ENCODE measurements around the gene SNCB. TPM values are rescaled to one million over a fixed set of nuclear protein-coding genes. Genes with fewer than 3 reads are reported as not detected.

Gene SNCB
- total RNA-seq, 1 donor from 2014 or later: not detected

DNA sequence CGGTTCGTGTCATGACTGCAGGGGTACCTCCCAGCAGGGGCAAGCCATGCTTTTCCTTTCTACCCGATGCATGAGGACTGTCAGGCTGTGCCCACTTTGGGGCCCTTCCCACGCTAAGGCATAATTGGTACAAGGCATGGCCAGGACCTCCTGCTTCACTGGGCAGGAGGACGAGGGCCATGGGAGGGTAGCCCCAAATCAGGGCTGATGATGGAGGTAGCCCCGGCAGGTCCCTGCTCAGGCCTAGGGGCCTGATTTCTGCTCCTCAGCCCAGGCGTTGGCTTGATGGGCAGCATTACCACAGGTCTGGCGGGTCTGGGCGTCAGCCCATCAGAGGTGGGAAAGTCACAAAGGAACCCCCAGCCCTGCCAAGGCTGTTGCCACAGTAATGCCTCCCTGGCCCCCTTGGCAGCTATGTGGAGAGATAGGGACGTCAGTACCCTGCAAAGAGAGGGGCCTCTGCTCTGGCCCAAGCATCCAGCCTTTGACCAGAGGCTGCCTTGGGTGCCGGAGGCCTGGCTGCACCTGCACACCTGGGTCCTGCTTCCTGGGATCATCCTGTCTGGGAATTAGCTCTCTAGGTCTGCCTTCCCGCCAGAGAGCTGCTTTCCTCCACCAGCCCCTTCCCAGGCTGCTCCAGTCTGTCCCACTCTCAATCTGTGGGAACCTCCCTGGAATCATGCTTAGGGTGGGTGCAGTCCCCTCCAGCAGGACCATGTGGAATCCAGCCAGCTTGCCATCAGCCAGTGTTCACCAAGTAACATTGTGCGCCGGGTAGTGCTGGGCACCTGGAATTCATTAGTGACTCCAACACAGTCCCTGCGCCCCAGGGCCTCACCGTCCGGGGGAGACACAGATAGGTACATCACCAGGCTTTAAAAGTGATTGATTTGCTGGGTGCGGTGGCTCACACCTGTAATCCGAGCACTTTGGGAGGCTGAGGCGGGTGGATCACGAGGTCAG lies 32.3 kb upstream of the SNCB start:
- TF ChIP-seq, protein P1, sequence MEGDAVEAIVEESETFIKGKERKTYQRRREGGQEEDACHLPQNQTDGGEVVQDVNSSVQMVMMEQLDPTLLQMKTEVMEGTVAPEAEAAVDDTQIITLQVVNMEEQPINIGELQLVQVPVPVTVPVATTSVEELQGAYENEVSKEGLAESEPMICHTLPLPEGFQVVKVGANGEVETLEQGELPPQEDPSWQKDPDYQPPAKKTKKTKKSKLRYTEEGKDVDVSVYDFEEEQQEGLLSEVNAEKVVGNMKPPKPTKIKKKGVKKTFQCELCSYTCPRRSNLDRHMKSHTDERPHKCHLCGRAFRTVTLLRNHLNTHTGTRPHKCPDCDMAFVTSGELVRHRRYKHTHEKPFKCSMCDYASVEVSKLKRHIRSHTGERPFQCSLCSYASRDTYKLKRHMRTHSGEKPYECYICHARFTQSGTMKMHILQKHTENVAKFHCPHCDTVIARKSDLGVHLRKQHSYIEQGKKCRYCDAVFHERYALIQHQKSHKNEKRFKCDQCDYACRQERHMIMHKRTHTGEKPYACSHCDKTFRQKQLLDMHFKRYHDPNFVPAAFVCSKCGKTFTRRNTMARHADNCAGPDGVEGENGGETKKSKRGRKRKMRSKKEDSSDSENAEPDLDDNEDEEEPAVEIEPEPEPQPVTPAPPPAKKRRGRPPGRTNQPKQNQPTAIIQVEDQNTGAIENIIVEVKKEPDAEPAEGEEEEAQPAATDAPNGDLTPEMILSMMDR (IDR thresholded peaks at IDR 0.05; ENCODE audit: unreplicated experiment): no peak
- Mint-ChIP-seq H3K36me3 (peaks cover 2% of the 10 kb centered on the region), H3K4me3 (no peak overlapping the region), H3K4me1 (no peaks in the 10 kb centered on the region), H3K27ac (no peak overlapping the region), H3K27me3 (ENCODE audit: low read depth) (peaks cover 30% of the 10 kb centered on the region), H3K9me3 (no peaks in the 10 kb centered on the region)
- no peak for DNase-seq (ENCODE audit: low spot score in 2 of 2, unreplicated experiment in 2 of 2)

DNA sequence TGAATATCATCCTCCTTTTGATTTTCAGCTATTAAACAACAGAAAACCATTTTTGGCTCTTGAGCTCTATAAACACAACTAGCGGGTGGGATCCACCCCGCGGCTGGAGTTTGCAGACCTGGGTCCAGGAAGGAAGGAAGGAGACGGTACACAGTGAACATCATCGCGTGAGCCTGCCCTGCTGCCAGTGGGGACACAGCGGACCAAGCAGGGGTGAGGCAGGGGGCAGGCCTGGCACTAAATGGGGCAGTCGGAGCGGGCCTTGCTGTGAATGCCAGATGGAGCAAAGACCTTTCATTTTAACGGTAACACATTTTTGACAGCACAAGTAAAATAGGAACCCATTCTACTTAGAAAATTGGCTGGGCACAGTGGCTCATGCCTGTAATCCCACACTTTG lies 31.3 kb upstream of the SNCB start:
- H3K9me3 Mint-ChIP-seq: no peaks in the 10 kb centered on the region
- TF ChIP-seq, protein P1 (IDR thresholded peaks at IDR 0.05; ENCODE audit: unreplicated experiment): no peak

DNA sequence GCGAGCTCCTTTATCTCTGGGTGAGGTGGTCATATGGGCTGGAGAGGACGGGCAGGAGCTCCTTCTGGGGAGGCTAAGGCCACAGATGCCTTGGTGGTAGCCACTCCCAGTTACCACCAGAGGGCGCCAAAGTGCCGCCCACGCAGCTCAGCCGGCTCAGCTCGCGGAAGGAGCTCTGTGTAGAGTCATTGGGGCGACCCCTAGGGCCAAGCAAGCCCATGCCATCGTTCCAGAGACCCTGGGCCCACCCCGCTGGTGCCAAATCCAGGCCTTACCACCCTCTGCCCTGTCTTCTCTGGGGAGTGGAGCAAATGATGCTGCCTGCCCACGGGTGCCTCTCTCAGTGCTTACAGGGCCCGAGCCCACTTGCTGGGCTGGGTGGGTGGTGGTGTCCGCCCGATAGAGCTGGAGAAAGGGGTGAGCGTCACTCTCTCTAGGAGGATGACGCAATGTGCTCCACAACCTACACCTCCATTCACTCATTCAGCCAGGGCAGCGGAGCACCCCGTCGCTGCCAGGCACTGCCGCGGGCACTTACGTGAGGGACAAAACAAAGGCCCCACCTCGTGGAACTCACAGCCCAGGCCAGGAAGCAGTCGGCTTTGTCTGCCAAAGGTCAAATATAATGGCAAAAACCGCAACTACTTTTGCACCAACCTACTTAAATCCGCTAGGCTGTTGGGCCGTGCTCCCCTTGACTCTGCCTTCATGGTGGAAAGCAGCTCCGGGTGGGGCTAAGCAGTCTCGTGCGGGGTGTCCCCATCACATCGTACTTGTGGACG lies 30.7 kb upstream of the SNCB start:
- TF ChIP-seq, protein P1 (IDR thresholded peaks at IDR 0.05; ENCODE audit: unreplicated experiment): peak; percentile 97
- no peak overlapping the region for H3K4me3 Mint-ChIP-seq
- H3K36me3 Mint-ChIP-seq: peaks cover 2% of the 10 kb centered on the region
- H3K27me3 Mint-ChIP-seq (ENCODE audit: low read depth): peaks cover 21% of the 10 kb centered on the region
- H3K4me1 Mint-ChIP-seq: no peaks in the 10 kb centered on the region
- DNase-seq (ENCODE audit: low spot score in 2 of 2, unreplicated experiment in 2 of 2): peak; percentile 64 to 81
- no peak overlapping the region for H3K27ac Mint-ChIP-seq
- no peaks in the 10 kb centered on the region for H3K9me3 Mint-ChIP-seq

More for the DNA sequence above, 31.3 kb upstream of the SNCB start:
- Mint-ChIP-seq H3K4me3 (no peak overlapping the region), H3K27me3 (ENCODE audit: low read depth) (peaks cover 24% of the 10 kb centered on the region), H3K27ac (no peak overlapping the region), H3K36me3 (peaks cover 2% of the 10 kb centered on the region), H3K4me1 (no peaks in the 10 kb centered on the region)
- no peak for DNase-seq (ENCODE audit: low spot score in 2 of 2, unreplicated experiment in 2 of 2)

DNA sequence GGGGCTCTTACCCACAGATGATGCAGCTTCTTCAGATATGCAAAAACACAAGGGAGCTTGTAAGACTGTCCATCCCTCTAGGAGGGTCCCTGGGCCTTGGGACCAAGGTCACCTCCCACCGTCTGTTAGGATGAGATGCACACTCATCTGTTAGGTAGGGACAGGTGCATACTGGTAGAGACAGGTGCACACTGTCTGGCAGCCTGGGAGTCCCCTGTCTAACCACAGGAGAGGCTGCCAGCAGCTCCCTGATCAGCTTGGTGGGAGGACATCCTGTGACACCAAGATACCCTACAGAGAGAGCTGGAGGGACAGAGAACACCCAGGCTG lies 30.2 kb upstream of the SNCB start:
- TF ChIP-seq, protein P1 (IDR thresholded peaks at IDR 0.05; ENCODE audit: unreplicated experiment): no peak
- Mint-ChIP-seq H3K9me3 (no peaks in the 10 kb centered on the region), H3K27me3 (ENCODE audit: low read depth) (peaks cover 19% of the 10 kb centered on the region), H3K4me3 (no peak overlapping the region), H3K4me1 (no peaks in the 10 kb centered on the region), H3K27ac (no peak overlapping the region), H3K36me3 (peaks cover 2% of the 10 kb centered on the region)
- DNase-seq (ENCODE audit: low spot score in 2 of 2, unreplicated experiment in 2 of 2): no peak

DNA sequence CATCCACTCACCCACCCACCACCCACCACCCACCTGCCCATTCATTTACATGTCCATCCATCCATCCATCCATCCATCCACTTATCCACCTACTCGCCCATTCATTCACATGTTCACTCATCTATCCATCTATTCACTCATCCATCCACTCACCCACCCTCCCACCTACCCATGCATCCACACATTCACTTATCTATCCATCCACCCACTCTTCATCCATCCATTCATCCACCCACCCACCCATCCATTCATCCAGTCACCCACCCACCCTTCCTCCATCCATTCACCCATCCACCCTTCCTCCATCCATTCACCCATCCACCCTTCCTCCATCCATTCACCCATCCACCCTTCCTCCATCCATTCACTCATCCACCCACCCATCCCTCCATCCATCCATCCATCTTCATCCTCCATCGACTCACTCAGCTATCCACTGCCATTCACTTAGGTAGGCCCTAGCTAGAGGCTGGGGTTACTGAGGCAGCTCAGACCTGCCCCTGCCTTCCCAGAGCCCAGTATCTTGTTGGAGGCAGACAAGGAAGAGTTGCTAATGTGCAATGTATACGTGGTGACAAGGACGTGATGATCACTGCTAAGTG lies 29.6 kb upstream of the SNCB start:
- TF ChIP-seq, protein P1 (IDR thresholded peaks at IDR 0.05; ENCODE audit: unreplicated experiment): no peak
- Mint-ChIP-seq H3K27ac (no peak overlapping the region), H3K9me3 (no peaks in the 10 kb centered on the region)

More for the DNA sequence above, 29.6 kb upstream of the SNCB start:
- Mint-ChIP-seq H3K36me3 (peaks cover 5% of the 10 kb centered on the region), H3K27me3 (ENCODE audit: low read depth) (peaks cover 14% of the 10 kb centered on the region), H3K4me1 (no peaks in the 10 kb centered on the region), H3K4me3 (no peak overlapping the region)
- no peak for DNase-seq (ENCODE audit: low spot score in 2 of 2, unreplicated experiment in 2 of 2)
